ENCODE measurements around the gene LMX1B. TPM values are rescaled to one million over a fixed set of nuclear protein-coding genes. Genes with fewer than 3 reads are reported as not detected.

The LMX1B gene
- total RNA-seq, 1 donor from 2014 or later: 0.21 TPM

DNA sequence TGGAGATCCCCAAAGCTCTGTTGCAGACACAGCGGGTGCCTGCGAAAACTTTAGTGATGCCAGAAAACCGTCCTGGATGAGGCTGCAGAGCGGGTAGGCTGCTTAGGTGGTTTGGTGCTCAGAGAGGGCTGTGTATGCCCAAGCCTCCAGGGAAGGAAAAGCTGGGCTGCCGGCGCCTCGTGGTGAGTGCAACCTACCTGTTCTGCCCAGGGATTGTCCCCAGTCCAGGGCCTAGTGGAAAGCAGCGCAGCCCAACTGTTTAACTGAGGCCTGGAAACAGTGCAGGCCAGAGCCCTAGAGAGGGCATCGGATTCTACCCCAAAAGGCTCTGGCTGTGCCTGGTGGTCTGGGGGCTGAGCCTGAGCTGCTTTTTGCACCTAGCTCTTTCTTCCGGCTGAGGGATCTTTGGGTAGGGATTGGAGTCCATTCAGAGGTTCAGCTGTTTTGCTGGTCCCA is 2.8 kb downstream of the LMX1B start:
- Histone ChIP-seq H3K4me1 (peaks cover 31% of the 10 kb centered on the region), H3K27me3 (ENCODE audit: low read depth) (peaks cover 93% of the 10 kb centered on the region), H3K9me3 (no peaks in the 10 kb centered on the region), H3K27ac (no peak overlapping the region), H3K36me3 (no peaks in the 10 kb centered on the region), H3K4me3 (no peak overlapping the region)
- ATAC-seq (no peak), DNase-seq (no peak)
- intact Hi-C loops (cut with DNase I): no loop called here
- no peak for TF ChIP-seq CTCF (IDR thresholded peaks at IDR 0.05)

DNA sequence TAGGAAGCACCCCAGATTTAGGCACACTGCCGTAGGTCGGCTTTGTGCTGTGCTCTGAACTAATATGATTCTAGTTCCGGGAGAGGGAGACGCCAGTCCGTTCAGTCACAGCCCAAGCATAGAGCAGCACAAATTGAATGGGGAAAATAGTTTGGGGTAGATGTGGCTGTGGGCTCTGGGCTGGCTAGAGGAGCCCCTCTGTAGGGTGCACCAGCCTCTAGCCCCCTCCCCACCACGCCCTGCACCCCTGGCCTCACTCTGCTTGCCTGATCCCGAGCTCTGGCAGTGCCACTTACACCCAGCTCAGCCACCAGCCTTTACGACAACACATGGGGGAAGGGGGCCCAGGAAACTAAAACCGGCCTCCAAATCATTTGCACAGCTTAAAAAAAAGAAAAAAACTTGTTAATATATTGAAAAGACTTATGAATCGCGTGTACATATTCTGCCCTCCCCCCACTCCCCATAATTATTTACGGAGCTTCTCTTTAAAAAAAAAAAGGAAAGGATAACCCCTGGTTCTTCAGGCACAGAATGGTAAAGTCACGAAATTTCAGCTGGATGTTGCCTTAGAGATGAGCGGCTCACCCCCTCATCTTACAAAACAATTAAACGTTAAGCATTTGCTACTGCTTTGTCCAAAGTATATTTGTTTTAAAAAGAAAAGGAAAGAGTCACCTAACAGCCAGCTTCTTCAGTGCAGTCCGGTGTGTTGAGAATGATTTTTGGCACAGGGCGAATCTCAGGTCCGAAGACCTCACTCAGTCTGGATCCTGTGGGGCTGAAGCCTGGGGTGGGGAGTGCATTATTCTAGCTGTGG is 3.5 kb downstream of the LMX1B start:
- no peaks in the 10 kb centered on the region for H3K9me3 ChIP-seq
- no peaks in the 10 kb centered on the region for H3K36me3 ChIP-seq
- intact Hi-C loops (cut with DNase I): no loop called here
- ATAC-seq: no peak
- H3K4me3 ChIP-seq: no peak overlapping the region
- H3K27me3 ChIP-seq (ENCODE audit: low read depth): peaks cover 93% of the 10 kb centered on the region
- peaks cover 24% of the 10 kb centered on the region for H3K4me1 ChIP-seq
- TF ChIP-seq CTCF (IDR thresholded peaks at IDR 0.05): no peak
- H3K27ac ChIP-seq: no peak overlapping the region
- DNase-seq: no peak

- H3K27me3 ChIP-seq (ENCODE audit: low read depth): peaks cover 93% of the 10 kb centered on the region
These were observed 4.1 kb downstream of the LMX1B start for GRCh38 chr9:126617823-126618165.

DNA sequence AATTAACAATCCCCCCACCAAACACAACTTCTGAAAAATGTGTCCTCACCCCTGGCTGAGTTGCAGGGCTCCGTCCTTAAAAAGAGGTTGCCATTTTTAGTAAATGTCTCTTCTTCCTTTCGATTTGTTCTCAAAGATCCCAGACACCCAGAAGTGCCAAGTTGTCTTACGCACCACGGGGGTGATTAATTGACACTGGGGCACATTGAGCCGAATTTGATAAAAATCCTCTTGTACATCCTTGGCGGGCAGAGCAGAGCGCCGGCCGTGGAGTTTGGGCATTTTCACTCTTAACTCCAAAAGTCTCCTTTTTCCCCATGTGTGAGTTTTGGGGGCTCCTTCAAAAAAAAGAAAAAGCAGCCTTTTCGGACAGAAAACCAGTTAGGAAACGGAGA is 4.5 kb downstream of the LMX1B start:
- DNase-seq (no peak), ATAC-seq (no peak)
- no peak for TF ChIP-seq CTCF (IDR thresholded peaks at IDR 0.05)
- Histone ChIP-seq H3K27ac (no peak overlapping the region), H3K27me3 (ENCODE audit: low read depth) (peaks cover 93% of the 10 kb centered on the region), H3K9me3 (no peaks in the 10 kb centered on the region), H3K4me3 (no peak overlapping the region), H3K4me1 (peaks cover 16% of the 10 kb centered on the region), H3K36me3 (no peaks in the 10 kb centered on the region)
- intact Hi-C loops (cut with DNase I): no loop called here

More at GRCh38 chr9:126617823-126618165, 4.1 kb downstream of the LMX1B start:
- H3K27ac ChIP-seq: no peak overlapping the region
- no peaks in the 10 kb centered on the region for H3K36me3 ChIP-seq
- H3K4me1 ChIP-seq: peaks cover 20% of the 10 kb centered on the region
- DNase-seq (no peak), ATAC-seq (no peak)
- H3K4me3 ChIP-seq: no peak overlapping the region
- H3K9me3 ChIP-seq: no peaks in the 10 kb centered on the region
- no peak for TF ChIP-seq CTCF (IDR thresholded peaks at IDR 0.05)
- intact Hi-C loops (cut with DNase I): no loop called here

DNA sequence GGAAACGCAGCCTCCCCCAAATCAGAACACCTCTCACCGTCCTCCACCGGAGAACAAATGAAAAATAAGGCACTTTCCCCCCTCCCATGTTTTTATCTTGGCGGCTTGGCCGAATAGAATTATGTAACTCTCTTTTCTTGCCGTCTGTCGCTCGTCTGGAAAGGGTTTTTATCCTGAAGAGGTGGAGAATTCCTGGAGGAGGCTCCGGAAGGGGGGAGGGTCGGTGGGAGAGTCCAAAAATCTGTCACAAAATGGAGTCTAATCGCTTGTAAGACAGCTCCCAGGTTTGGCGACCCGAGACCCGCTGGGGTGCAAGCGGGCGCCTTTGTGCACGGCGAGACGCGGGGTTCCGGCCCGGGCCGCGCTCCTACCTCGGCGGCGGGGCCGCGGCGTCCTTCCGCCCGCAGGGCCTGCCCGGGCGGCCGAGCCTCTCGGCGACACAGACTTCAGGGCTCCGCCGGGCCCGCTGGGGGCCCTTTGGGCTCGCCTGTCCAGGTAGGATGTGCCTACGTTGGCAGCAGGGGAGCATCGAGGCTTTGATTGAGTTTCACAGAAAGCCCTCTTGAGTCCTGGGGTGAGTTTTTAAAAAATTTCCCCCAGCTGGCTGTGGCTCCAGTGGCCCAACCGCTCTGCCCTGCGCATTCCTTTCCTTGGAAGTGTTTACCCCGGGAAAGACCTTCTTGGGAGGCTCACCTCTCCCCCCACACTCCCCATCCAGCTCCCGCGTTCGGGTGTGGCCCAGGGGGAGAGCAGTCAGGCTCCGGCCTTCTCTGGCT is 5.0 kb downstream of the LMX1B start:
- H3K27me3 ChIP-seq (ENCODE audit: low read depth): peaks cover 96% of the 10 kb centered on the region

More for the DNA sequence above, 5.0 kb downstream of the LMX1B start:
- no peak overlapping the region for H3K4me3 ChIP-seq
- no peak overlapping the region for H3K27ac ChIP-seq
- peaks cover 13% of the 10 kb centered on the region for H3K4me1 ChIP-seq
- intact Hi-C loops (cut with DNase I): no loop called here
- H3K36me3 ChIP-seq: no peaks in the 10 kb centered on the region
- no peak for TF ChIP-seq CTCF (IDR thresholded peaks at IDR 0.05)
- no peak for DNase-seq
- H3K9me3 ChIP-seq: no peaks in the 10 kb centered on the region
- no peak for ATAC-seq
